ENCODE results near the gene SCRN2. TPM values are rescaled to one million over a fixed set of nuclear protein-coding genes. Genes with fewer than 3 reads are reported as not detected.

The SCRN2 gene
- total RNA-seq, 1 experiment from 2014 or later, result 47.9 TPM

GRCh38 chr17:47872651-47873161 lies 31.6 kb upstream of the SCRN2 start:
- H3K9me2 ChIP-seq (replicated peaks; ENCODE audit: low read length), result no peaks in the 10 kb centered on the region
- no peaks in the 10 kb centered on the region for H3K79me2 ChIP-seq (ENCODE audit: low read length)
- BruUV-seq (replicated peaks), result no TSS peak
- H3K9ac ChIP-seq (ENCODE audit: low read length), result no peak overlapping the region
- H3K9me3 ChIP-seq (ENCODE audit: low read length), result no peaks in the 10 kb centered on the region
- TF ChIP-seq, protein P1, sequence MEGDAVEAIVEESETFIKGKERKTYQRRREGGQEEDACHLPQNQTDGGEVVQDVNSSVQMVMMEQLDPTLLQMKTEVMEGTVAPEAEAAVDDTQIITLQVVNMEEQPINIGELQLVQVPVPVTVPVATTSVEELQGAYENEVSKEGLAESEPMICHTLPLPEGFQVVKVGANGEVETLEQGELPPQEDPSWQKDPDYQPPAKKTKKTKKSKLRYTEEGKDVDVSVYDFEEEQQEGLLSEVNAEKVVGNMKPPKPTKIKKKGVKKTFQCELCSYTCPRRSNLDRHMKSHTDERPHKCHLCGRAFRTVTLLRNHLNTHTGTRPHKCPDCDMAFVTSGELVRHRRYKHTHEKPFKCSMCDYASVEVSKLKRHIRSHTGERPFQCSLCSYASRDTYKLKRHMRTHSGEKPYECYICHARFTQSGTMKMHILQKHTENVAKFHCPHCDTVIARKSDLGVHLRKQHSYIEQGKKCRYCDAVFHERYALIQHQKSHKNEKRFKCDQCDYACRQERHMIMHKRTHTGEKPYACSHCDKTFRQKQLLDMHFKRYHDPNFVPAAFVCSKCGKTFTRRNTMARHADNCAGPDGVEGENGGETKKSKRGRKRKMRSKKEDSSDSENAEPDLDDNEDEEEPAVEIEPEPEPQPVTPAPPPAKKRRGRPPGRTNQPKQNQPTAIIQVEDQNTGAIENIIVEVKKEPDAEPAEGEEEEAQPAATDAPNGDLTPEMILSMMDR (conservative IDR thresholded peaks at IDR 0.05; ENCODE audit: low read depth, low read length), result no peak
- no peak for TF ChIP-seq EZH2phosphoT487 (IDR thresholded peaks at IDR 0.05; ENCODE audit: borderline replicate concordance, low read length)
- TF ChIP-seq EZH2 (IDR thresholded peaks at IDR 0.05; ENCODE audit: low read length, unreplicated experiment), result no peak
- CTCF ChIA-PET, result interaction anchor here (0.6 kb wide), 1 partner anchor 141 kb away, joined by 3 read pairs; no protein-coding TSS in a partner anchor
- H3K27ac ChIP-seq (ENCODE audit: low read length), result no peak overlapping the region
- H3F3A ChIP-seq (ENCODE audit: low read length, unreplicated experiment), result no peaks in the 10 kb centered on the region
- H3K4me3 ChIP-seq (ENCODE audit: low read length), result no peak overlapping the region
- intact Hi-C loops (cut with micrococcal nuclease), result no loop called here
- H3K27me3 ChIP-seq (ENCODE audit: low read length), result no peaks in the 10 kb centered on the region
- no peak for ATAC-seq
- no peak overlapping the region for H3K4me2 ChIP-seq (ENCODE audit: low read length)
- no peaks in the 10 kb centered on the region for H3K36me3 ChIP-seq (ENCODE audit: low read depth, low read length)
- no peaks in the 10 kb centered on the region for H3K4me1 ChIP-seq (ENCODE audit: insufficient read depth, low read length)
- no peak overlapping the region for H2AFZ ChIP-seq (ENCODE audit: low read length)
- no peak for DNase-seq
- POLR2A ChIA-PET (ENCODE audit: unreplicated experiment), result no interaction called here
- H4K20me1 ChIP-seq (ENCODE audit: low read length), result no peaks in the 10 kb centered on the region

GRCh38 chr17:47872019-47872650 lies 31.1 kb upstream of the SCRN2 start:
- no peak for ATAC-seq
- Histone ChIP-seq H3K36me3 (ENCODE audit: low read depth, low read length) (no peaks in the 10 kb centered on the region), H3K4me1 (ENCODE audit: insufficient read depth, low read length) (no peaks in the 10 kb centered on the region), H3K27me3 (ENCODE audit: low read length) (no peaks in the 10 kb centered on the region), H3K79me2 (ENCODE audit: low read length) (no peaks in the 10 kb centered on the region), H3F3A (ENCODE audit: low read length, unreplicated experiment) (no peaks in the 10 kb centered on the region), H3K9me2 (replicated peaks; ENCODE audit: low read length) (no peaks in the 10 kb centered on the region), H3K27ac (ENCODE audit: low read length) (no peak overlapping the region), H2AFZ (ENCODE audit: low read length) (no peak overlapping the region), H3K4me3 (ENCODE audit: low read length) (no peak overlapping the region), H4K20me1 (ENCODE audit: low read length) (no peaks in the 10 kb centered on the region), H3K9me3 (ENCODE audit: low read length) (no peaks in the 10 kb centered on the region), H3K9ac (ENCODE audit: low read length) (no peak overlapping the region), H3K4me2 (ENCODE audit: low read length) (no peak overlapping the region)
- CTCF ChIA-PET, result no interaction called here
- DNase-seq, result no peak
- intact Hi-C loops (cut with micrococcal nuclease), result no loop called here
- TF ChIP-seq, protein P1 (conservative IDR thresholded peaks at IDR 0.05; ENCODE audit: low read depth, low read length), result no peak
- TF ChIP-seq EZH2phosphoT487 (IDR thresholded peaks at IDR 0.05; ENCODE audit: borderline replicate concordance, low read length), result no peak
- TF ChIP-seq EZH2 (IDR thresholded peaks at IDR 0.05; ENCODE audit: low read length, unreplicated experiment), result no peak
- POLR2A ChIA-PET (ENCODE audit: unreplicated experiment), result no interaction called here
- BruUV-seq (replicated peaks), result no TSS peak

DNA sequence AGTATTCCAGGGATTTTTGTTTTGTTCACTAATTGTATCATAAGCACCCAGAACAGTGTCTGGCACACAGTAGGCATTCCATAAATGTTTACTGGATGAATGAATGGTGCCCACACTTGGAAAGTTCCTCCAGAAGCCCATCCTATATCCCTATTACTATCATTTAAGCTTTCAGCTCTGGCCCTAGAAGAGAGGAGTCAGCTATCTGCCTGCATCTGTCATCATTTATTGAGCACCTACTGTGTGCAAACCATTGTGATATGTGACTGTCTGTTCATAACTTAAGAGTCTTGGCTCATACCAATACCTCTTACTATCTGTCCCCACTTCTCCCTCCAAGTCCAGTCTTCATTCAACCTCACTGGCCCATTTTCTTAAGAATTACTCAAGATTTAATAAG lies 30.0 kb upstream of the SCRN2 start:
- H3K27ac ChIP-seq (ENCODE audit: low read length), result no peak overlapping the region
- H3K36me3 ChIP-seq (ENCODE audit: low read depth, low read length), result no peaks in the 10 kb centered on the region
- H3K27me3 ChIP-seq (ENCODE audit: low read length), result no peaks in the 10 kb centered on the region
- H3F3A ChIP-seq (ENCODE audit: low read length, unreplicated experiment), result no peaks in the 10 kb centered on the region
- no peaks in the 10 kb centered on the region for H4K20me1 ChIP-seq (ENCODE audit: low read length)
- ChIA-PET POLR2A (ENCODE audit: unreplicated experiment) (no interaction called here), CTCF (no interaction called here)
- no peaks in the 10 kb centered on the region for H3K9me2 ChIP-seq (replicated peaks; ENCODE audit: low read length)
- no peaks in the 10 kb centered on the region for H3K79me2 ChIP-seq (ENCODE audit: low read length)
- TF ChIP-seq, protein P1 (conservative IDR thresholded peaks at IDR 0.05; ENCODE audit: low read depth, low read length), result no peak
- TF ChIP-seq EZH2 (IDR thresholded peaks at IDR 0.05; ENCODE audit: low read length, unreplicated experiment) (no peak), EZH2phosphoT487 (IDR thresholded peaks at IDR 0.05; ENCODE audit: borderline replicate concordance, low read length) (no peak)
- H2AFZ ChIP-seq (ENCODE audit: low read length), result no peak overlapping the region
- H3K4me2 ChIP-seq (ENCODE audit: low read length), result no peak overlapping the region
- no peak overlapping the region for H3K4me3 ChIP-seq (ENCODE audit: low read length)
- H3K4me1 ChIP-seq (ENCODE audit: insufficient read depth, low read length), result no peaks in the 10 kb centered on the region
- H3K9ac ChIP-seq (ENCODE audit: low read length), result no peak overlapping the region
- intact Hi-C loops (cut with micrococcal nuclease), result no loop called here
- no TSS peak for BruUV-seq (replicated peaks)
- no peaks in the 10 kb centered on the region for H3K9me3 ChIP-seq (ENCODE audit: low read length)
- DNase-seq (no peak), ATAC-seq (no peak)

All from PC-3 (cell line).